ENCODE data around the gene KLHL6. TPM values are rescaled to one million over a fixed set of nuclear protein-coding genes. Genes with fewer than 3 reads are reported as not detected.

Gene KLHL6
- polyA plus RNA-seq, 1 of the 3 experiments (the other 2 are of a cell fraction), result not detected

GRCh38 chr3:183500319-183500718, 55.2 kb downstream of the KLHL6 start:
- POLR2A ChIA-PET, result no interaction called here

More at GRCh38 chr3:183500319-183500718, 55.2 kb downstream of the KLHL6 start:
- Histone ChIP-seq H3F3A (replicated peaks; ENCODE audit: insufficient read depth) (no peaks in the 10 kb centered on the region), H3K9me2 (no peaks in the 10 kb centered on the region), H3K79me2 (ENCODE audit: insufficient read depth) (no peaks in the 10 kb centered on the region), H3K4me2 (no peak overlapping the region), H3K9ac (no peak overlapping the region), H3K4me1 (ENCODE audit: control insufficient read depth in 1 of 2, insufficient read depth in 2 of 2, low read depth in 1 of 2, low read length in 1 of 2) (no peaks in the 10 kb centered on the region), H4K20me1 (ENCODE audit: insufficient read depth) (no peaks in the 10 kb centered on the region), H3K27ac (ENCODE audit: low read depth in 2 of 2, low read length in 1 of 2) (no peak overlapping the region), H2AFZ (ENCODE audit: low read depth) (no peak overlapping the region), H3K4me3 (ENCODE audit: low read depth in 2 of 2, low read length in 1 of 2) (no peak overlapping the region), H3K27me3 (ENCODE audit: insufficient read depth) (no peaks in the 10 kb centered on the region; the same call in none of the 2 replicates), H3K36me3 (replicated peaks in 1 of 2; ENCODE audit: control insufficient read depth in 1 of 2, insufficient read depth in 2 of 2, low read length in 1 of 2) (no peaks in the 10 kb centered on the region), H3K9me3 (no peaks in the 10 kb centered on the region; the same call in 1 of the 2 replicates)
- WGBS (ENCODE audit: low lambda C conversion rate), result 63% methylated on average over 4 of the region's 4 CpGs
- CTCF ChIA-PET, result interaction anchor here (2.2 kb wide), 1 partner anchor 267 kb away, joined by 8 read pairs; no protein-coding TSS in a partner anchor
- TF ChIP-seq RCOR1 (IDR thresholded peaks at IDR 0.05; ENCODE audit: low read length) (no peak), MEF2A (IDR thresholded peaks at IDR 0.05; ENCODE audit: borderline replicate concordance, low read depth) (no peak), REST (IDR thresholded peaks at IDR 0.05; ENCODE audit: low read depth, low read length) (no peak), GATA2 (CRISPR knock-in tag; IDR thresholded peaks at IDR 0.05) (no peak), NRF1 (IDR thresholded peaks at IDR 0.05; ENCODE audit: low read depth, low read length) (no peak), IRF3 (IDR thresholded peaks at IDR 0.05; ENCODE audit: low read depth, low read length) (no peak), EP300 (IDR thresholded peaks at IDR 0.05; ENCODE audit: borderline replicate concordance in 1 of 2, low read depth in 1 of 2, low read length in 1 of 2) (no peak), FOXM1 (IDR thresholded peaks at IDR 0.05; ENCODE audit: low read depth) (no peak), TEAD4 (IDR thresholded peaks at IDR 0.05; ENCODE audit: borderline replicate concordance, insufficient read depth) (no peak), FOXJ3 (CRISPR knock-in tag; IDR thresholded peaks at IDR 0.05) (no peak), TAF1 (IDR thresholded peaks at IDR 0.05; ENCODE audit: borderline replicate concordance, low read depth, low read length) (no peak)
- DNase-seq, result no peak

All from SK-N-SH (cell line).